ENCODE measurements around the gene BTRC. TPM values are rescaled to one million over a fixed set of nuclear protein-coding genes. Genes with fewer than 3 reads are reported as not detected.

BTRC gene
- total RNA-seq, 1 experiment from 2014 or later, result 5.7 TPM

GRCh38 chr10:101569622-101570427, 215.9 kb downstream of the BTRC start:
- Histone ChIP-seq H3K9ac (ENCODE audit: low read length) (peak overlapping the region; percentile 61), H3K9me3 (ENCODE audit: low read length) (no peaks in the 10 kb centered on the region), H3K4me2 (ENCODE audit: low read length) (peak overlapping the region; percentile 99), H3K79me2 (ENCODE audit: low read length) (no peaks in the 10 kb centered on the region), H3K27ac (ENCODE audit: low read length) (no peak overlapping the region), H3F3A (ENCODE audit: low read length, unreplicated experiment) (no peaks in the 10 kb centered on the region), H3K9me2 (replicated peaks; ENCODE audit: low read length) (no peaks in the 10 kb centered on the region), H2AFZ (ENCODE audit: low read length) (peak overlapping the region; percentile 99), H3K27me3 (ENCODE audit: low read length) (no peaks in the 10 kb centered on the region), H3K4me3 (ENCODE audit: low read length) (peak overlapping the region; percentile 82), H4K20me1 (ENCODE audit: low read length) (no peaks in the 10 kb centered on the region), H3K36me3 (ENCODE audit: low read depth, low read length) (no peaks in the 10 kb centered on the region), H3K4me1 (ENCODE audit: insufficient read depth, low read length) (peaks cover 11% of the 10 kb centered on the region; the same call in 1 of the 2 replicates)
- no TSS peak for BruUV-seq (replicated peaks)
- TF ChIP-seq EZH2phosphoT487 (IDR thresholded peaks at IDR 0.05; ENCODE audit: borderline replicate concordance, low read length) (no peak), EZH2 (IDR thresholded peaks at IDR 0.05; ENCODE audit: low read length, unreplicated experiment) (no peak), CTCF (conservative IDR thresholded peaks at IDR 0.05; ENCODE audit: low read depth, low read length) (peak; percentile 57)
- ChIA-PET CTCF (interaction anchor here (0.6 to 1.0 kb wide), 10 partner anchors 18 to 538 kb away, joined by 3 to 11 read pairs (median 4); partner anchors contain the start of genes DPCD and POLL), POLR2A (ENCODE audit: unreplicated experiment) (no interaction called here)
- peak; percentile 66 for ATAC-seq
- intact Hi-C loops (cut with micrococcal nuclease), result loop anchor here (1.0 to 10.0 kb wide), 4 partner anchors 33 to 408 kb away; no protein-coding TSS in a partner anchor
- peak; percentile 59 for DNase-seq

- Histone ChIP-seq H3K27ac (ENCODE audit: low read length) (no peak overlapping the region), H3K4me3 (ENCODE audit: low read length) (peak overlapping the region; percentile 82), H3K9ac (ENCODE audit: low read length) (peak overlapping the region; percentile 61; the same call in 1 of the 2 replicates), H4K20me1 (ENCODE audit: low read length) (no peaks in the 10 kb centered on the region), H3K79me2 (ENCODE audit: low read length) (no peaks in the 10 kb centered on the region), H3K9me3 (ENCODE audit: low read length) (no peaks in the 10 kb centered on the region), H3K4me2 (ENCODE audit: low read length) (peak overlapping the region; percentile 99), H3K4me1 (ENCODE audit: insufficient read depth, low read length) (peaks cover 11% of the 10 kb centered on the region; the same call in 1 of the 2 replicates), H3K27me3 (ENCODE audit: low read length) (no peaks in the 10 kb centered on the region), H3F3A (ENCODE audit: low read length, unreplicated experiment) (no peaks in the 10 kb centered on the region), H3K36me3 (ENCODE audit: low read depth, low read length) (no peaks in the 10 kb centered on the region), H3K9me2 (replicated peaks; ENCODE audit: low read length) (no peaks in the 10 kb centered on the region), H2AFZ (ENCODE audit: low read length) (peak overlapping the region; percentile 88)
- intact Hi-C loops (cut with micrococcal nuclease), result loop anchor here (1.0 kb wide), 2 partner anchors 33 to 357 kb away; no protein-coding TSS in a partner anchor
- BruUV-seq (replicated peaks), result no TSS peak
- ATAC-seq, result peak; percentile 37
- DNase-seq, result peak; percentile 9
- ChIA-PET CTCF (interaction anchor here (0.6 to 1.0 kb wide), 8 partner anchors 18 to 409 kb away, joined by 3 to 11 read pairs (median 4); partner anchors contain the start of genes DPCD and POLL), POLR2A (ENCODE audit: unreplicated experiment) (interaction anchor here (0.6 kb wide), 1 partner anchor 215 kb away, joined by 8 read pairs; no protein-coding TSS in a partner anchor)
- TF ChIP-seq CTCF (conservative IDR thresholded peaks at IDR 0.05; ENCODE audit: low read depth, low read length) (0 out of 2 replicates have a peak, but pooled peaks have one; percentile 22), EZH2phosphoT487 (IDR thresholded peaks at IDR 0.05; ENCODE audit: borderline replicate concordance, low read length) (no peak)
Observed at GRCh38 chr10:101570428-101571270, 216.7 kb downstream of the BTRC start.

Measured in PC-3 (cell line).